HG02759 (cell line): Measurements from ENCODE around the gene CRLF1.

ENCODE experiments used
- ATAC-seq: cut with Tn5 transposase; IDR thresholded peaks from one replicate; pipeline ENCODE4 v1.9.1; 2021; ENCODE audit warnings: mild to moderate bottlenecking, moderate library complexity; ENCODE audit not compliant: unreplicated experiment

CRLF1 gene

GRCh38 chr19:18559685-18560084, 46.9 kb downstream of the CRLF1 start:
- no peak for ATAC-seq

- ATAC-seq: no peak
Observed at GRCh38 chr19:18558604-18559003, 48.0 kb downstream of the CRLF1 start.

GRCh38 chr19:18558202-18558555, 48.4 kb downstream of the CRLF1 start:
- ATAC-seq: no peak

GRCh38 chr19:18557411-18558201, 49.0 kb downstream of the CRLF1 start, which contains the start of gene KXD1:
Gene KXD1, plus strand, starts transcription at chr19:18557870. Its CDS starts 4,187 bp downstream, at chr19:18562057.
- ATAC-seq: peak; percentile 96

GRCh38 chr19:18551631-18552030, 55.0 kb downstream of the CRLF1 start:
- no peak for ATAC-seq

GRCh38 chr19:18543814-18544475, 62.7 kb downstream of the CRLF1 start:
- peak; percentile 52 for ATAC-seq
